ENCODE data around the gene GIMAP5.

The GIMAP5 gene

DNA sequence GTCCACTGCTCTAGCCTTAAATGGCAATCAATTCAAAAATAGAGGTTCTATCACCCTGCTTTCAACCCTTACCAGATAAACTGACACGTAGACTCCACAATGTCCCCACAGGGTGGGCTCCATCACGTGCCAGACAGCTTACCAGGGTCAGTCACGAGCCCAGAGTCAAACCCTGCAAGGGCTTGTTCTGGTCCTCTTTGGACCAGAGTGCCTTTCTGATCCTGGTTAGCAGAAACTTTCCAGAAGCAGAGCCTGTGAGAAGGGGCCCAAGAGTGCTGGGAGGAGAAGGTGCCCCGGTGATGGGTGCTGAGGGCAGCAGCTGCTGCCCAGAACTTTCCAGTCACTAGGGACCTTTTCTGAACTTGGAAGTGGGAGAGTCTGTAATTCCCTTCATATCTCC, 354 bp upstream of the GIMAP5 start:
- Histone ChIP-seq H3K27me3 (ENCODE audit: control insufficient read depth, insufficient read depth, low read length) (peaks cover 99% of the 10 kb centered on the region), H3K36me3 (ENCODE audit: control insufficient read depth, insufficient read depth, low read length) (no peaks in the 10 kb centered on the region), H3K4me1 (ENCODE audit: control insufficient read depth, insufficient read depth, low read length) (no peaks in the 10 kb centered on the region), H3K9ac (ENCODE audit: low read depth, low read length) (no peak overlapping the region), H3K9me3 (ENCODE audit: control insufficient read depth, insufficient read depth, low read length) (no peaks in the 10 kb centered on the region), H3K4me3 (ENCODE audit: low read depth, low read length) (no peak overlapping the region)

DNA sequence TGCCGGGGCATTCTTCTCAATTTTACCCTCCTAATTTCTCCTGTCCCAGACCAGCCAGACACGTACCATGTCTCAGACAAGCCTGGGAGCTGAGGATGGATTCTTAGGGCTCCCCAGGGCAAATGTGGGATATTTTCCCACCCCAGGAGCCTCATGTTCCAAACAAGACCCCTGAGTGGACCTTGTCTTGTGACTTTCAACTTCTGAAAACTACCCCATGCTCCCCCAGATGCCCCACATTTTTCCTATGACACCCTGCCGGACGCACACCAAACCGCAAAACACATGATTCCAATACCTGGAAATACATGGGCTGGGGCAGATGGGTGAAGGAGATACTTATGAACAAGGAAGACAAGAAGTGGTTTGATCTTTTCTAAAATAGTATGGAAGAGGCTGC, 874 bp downstream of the GIMAP5 start:
- Histone ChIP-seq H3K4me3 (ENCODE audit: low read depth, low read length) (no peak overlapping the region), H3K9ac (ENCODE audit: low read depth, low read length) (no peak overlapping the region)

DNA sequence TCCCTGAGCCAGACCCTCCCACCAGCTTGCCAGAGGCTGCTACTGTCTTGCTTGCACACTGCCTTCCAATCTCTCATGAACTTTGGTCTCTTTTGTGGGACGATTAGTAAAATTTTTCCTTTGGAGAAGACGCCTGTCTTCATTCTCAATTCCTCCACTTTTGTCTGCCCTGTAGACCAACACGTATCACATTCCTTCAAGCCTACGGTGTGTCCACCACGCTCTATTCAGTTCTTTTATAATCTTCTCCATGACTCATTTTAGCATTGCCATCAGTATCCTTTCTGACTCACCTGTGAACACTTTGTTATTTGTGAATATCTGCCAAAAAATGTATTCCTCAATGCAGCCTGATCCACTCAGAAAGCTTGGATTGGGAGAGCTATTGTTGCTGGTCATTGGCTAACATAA, 1.4 kb downstream of the GIMAP5 start:
- H3K27me3 ChIP-seq (ENCODE audit: control insufficient read depth, insufficient read depth, low read length), result peaks cover 99% of the 10 kb centered on the region
- no peak overlapping the region for H3K4me3 ChIP-seq (ENCODE audit: low read depth, low read length)
- H3K9me3 ChIP-seq (ENCODE audit: control insufficient read depth, insufficient read depth, low read length), result no peaks in the 10 kb centered on the region
- H3K9ac ChIP-seq (ENCODE audit: low read depth, low read length), result no peak overlapping the region
- H3K36me3 ChIP-seq (ENCODE audit: control insufficient read depth, insufficient read depth, low read length), result no peaks in the 10 kb centered on the region
- no peaks in the 10 kb centered on the region for H3K4me1 ChIP-seq (ENCODE audit: control insufficient read depth, insufficient read depth, low read length)

More for the DNA sequence above, 874 bp downstream of the GIMAP5 start:
- no peaks in the 10 kb centered on the region for H3K36me3 ChIP-seq (ENCODE audit: control insufficient read depth, insufficient read depth, low read length)
- H3K27me3 ChIP-seq (ENCODE audit: control insufficient read depth, insufficient read depth, low read length), result peaks cover 99% of the 10 kb centered on the region
- H3K4me1 ChIP-seq (ENCODE audit: control insufficient read depth, insufficient read depth, low read length), result no peaks in the 10 kb centered on the region
- H3K9me3 ChIP-seq (ENCODE audit: control insufficient read depth, insufficient read depth, low read length), result no peaks in the 10 kb centered on the region

DNA sequence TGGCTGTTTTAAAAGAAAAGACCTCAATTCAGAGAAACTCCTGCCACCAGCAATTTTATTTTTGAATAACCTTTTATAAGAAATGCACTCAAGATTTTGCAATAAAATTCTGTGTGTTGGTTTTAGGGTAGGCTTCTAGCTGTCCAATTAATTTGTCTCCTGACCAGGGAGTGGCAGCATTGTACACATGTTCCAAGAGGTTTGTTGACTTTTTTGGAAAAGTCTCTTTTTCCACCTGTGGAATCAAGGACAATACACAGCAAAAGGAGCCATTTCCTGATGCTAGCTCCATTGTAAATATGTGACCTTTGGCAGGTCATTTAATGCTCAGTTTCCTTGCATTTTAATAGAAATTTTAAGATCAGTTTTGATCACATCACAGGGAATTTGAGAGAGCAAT, 1.8 kb downstream of the GIMAP5 start:
- H3K36me3 ChIP-seq (ENCODE audit: control insufficient read depth, insufficient read depth, low read length), result no peaks in the 10 kb centered on the region
- H3K4me3 ChIP-seq (ENCODE audit: low read depth, low read length), result no peak overlapping the region
- no peak overlapping the region for H3K9ac ChIP-seq (ENCODE audit: low read depth, low read length)
- no peaks in the 10 kb centered on the region for H3K9me3 ChIP-seq (ENCODE audit: control insufficient read depth, insufficient read depth, low read length)
- peaks cover 99% of the 10 kb centered on the region for H3K27me3 ChIP-seq (ENCODE audit: control insufficient read depth, insufficient read depth, low read length)
- H3K4me1 ChIP-seq (ENCODE audit: control insufficient read depth, insufficient read depth, low read length), result no peaks in the 10 kb centered on the region

DNA sequence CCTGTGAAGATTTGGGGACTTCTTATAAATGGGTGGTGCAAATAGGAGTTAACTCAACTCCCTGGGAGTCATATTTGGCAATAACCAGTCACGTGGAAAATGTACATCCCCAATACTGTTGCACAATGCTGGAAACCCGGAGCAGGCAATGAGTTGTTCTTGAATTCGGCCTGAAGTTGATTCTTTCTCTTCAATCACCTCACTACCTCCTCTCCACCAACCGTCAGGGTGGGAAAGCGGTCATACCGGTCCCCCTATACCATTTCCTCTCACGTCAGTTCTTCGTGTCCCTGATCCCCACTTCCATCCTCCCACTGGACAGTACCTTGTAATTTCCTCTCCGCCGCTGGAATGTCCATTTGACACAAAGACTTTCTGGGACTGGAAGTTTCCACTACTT, 2.8 kb downstream of the GIMAP5 start:
- no peaks in the 10 kb centered on the region for H3K36me3 ChIP-seq (ENCODE audit: control insufficient read depth, insufficient read depth, low read length)
- H3K9ac ChIP-seq (ENCODE audit: low read depth, low read length), result no peak overlapping the region
- peaks cover 98% of the 10 kb centered on the region for H3K27me3 ChIP-seq (ENCODE audit: control insufficient read depth, insufficient read depth, low read length)
- H3K9me3 ChIP-seq (ENCODE audit: control insufficient read depth, insufficient read depth, low read length), result no peaks in the 10 kb centered on the region
- H3K4me3 ChIP-seq (ENCODE audit: low read depth, low read length), result no peak overlapping the region
- H3K4me1 ChIP-seq (ENCODE audit: control insufficient read depth, insufficient read depth, low read length), result no peaks in the 10 kb centered on the region

DNA sequence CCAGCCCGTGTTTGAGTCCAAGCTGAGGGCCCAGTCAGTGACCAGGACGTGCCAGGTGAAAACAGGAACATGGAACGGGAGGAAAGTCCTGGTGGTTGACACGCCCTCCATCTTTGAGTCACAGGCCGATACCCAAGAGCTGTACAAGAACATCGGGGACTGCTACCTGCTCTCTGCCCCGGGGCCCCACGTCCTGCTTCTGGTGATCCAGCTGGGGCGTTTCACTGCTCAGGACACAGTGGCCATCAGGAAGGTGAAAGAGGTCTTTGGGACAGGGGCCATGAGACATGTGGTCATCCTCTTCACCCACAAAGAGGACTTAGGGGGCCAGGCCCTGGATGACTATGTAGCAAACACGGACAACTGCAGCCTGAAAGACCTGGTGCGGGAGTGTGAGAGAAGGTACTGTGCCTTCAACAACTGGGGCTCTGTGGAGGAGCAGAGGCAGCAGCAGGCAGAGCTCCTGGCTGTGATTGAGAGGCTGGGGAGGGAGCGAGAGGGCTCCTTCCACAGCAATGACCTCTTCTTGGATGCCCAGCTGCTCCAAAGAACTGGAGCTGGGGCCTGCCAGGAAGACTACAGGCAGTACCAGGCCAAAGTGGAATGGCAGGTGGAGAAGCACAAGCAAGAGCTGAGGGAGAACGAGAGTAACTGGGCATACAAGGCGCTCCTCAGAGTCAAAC, 5.2 kb downstream of the GIMAP5 start:
- no peak overlapping the region for H3K4me3 ChIP-seq (ENCODE audit: low read depth, low read length)
- peaks cover 98% of the 10 kb centered on the region for H3K27me3 ChIP-seq (ENCODE audit: control insufficient read depth, insufficient read depth, low read length)
- H3K9ac ChIP-seq (ENCODE audit: low read depth, low read length), result no peak overlapping the region
- no peaks in the 10 kb centered on the region for H3K4me1 ChIP-seq (ENCODE audit: control insufficient read depth, insufficient read depth, low read length)
- H3K36me3 ChIP-seq (ENCODE audit: control insufficient read depth, insufficient read depth, low read length), result no peaks in the 10 kb centered on the region
- H3K9me3 ChIP-seq (ENCODE audit: control insufficient read depth, insufficient read depth, low read length), result no peaks in the 10 kb centered on the region

DNA sequence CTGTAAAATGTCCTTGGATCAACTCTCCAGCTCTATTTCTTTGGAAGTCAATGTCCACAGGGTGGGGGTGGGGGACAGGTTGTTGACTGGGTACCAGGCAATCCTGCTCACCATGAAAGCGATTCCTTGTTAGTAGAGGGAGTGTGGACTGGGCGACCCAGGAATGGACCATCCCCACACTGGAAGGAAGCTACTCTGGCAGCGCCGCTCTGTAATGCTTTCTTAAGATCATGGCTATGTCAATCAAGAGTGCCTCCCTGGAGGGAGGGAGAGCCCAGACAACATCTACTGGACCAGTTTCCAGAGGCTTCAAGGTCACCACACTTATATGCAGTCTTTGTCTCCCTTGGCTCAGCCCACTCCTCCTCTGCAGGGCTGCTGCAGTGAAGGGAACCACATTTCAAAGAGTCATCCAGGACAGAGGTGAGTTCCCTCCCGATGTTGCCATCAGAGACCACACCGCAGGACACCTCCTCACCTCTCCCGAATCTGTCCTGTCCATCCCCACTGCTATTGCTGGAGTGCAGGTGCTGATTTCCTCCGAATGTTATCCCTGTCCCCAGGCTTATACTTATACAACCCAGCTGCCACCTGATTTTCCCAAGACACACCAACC, 6.9 kb downstream of the GIMAP5 start:
- H3K9me3 ChIP-seq (ENCODE audit: control insufficient read depth, insufficient read depth, low read length), result no peaks in the 10 kb centered on the region
- H3K4me3 ChIP-seq (ENCODE audit: low read depth, low read length), result no peak overlapping the region
- peaks cover 98% of the 10 kb centered on the region for H3K27me3 ChIP-seq (ENCODE audit: control insufficient read depth, insufficient read depth, low read length)
- H3K36me3 ChIP-seq (ENCODE audit: control insufficient read depth, insufficient read depth, low read length), result no peaks in the 10 kb centered on the region
- no peak overlapping the region for H3K9ac ChIP-seq (ENCODE audit: low read depth, low read length)
- no peaks in the 10 kb centered on the region for H3K4me1 ChIP-seq (ENCODE audit: control insufficient read depth, insufficient read depth, low read length)

DNA sequence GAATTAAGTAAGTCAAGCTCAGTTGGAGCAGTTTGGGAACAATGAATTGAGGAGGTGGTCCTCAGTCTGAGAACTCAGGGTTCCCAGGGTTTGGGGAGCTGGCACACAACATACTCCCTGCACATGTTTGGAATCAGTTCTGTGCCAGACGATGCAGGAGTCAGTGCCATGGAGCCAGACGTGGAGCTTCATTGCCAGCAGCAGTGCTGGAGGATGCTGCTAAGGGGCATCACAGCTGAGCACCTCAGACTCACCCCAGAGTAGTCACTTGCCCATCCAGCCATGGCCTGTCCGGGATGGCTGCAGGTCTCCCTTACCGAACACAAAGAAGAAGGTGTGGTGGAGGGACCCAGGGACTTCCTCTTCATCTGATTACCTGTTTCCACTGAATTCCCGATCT, 7.9 kb downstream of the GIMAP5 start:
- Histone ChIP-seq H3K9ac (ENCODE audit: low read depth, low read length) (no peak overlapping the region), H3K9me3 (ENCODE audit: control insufficient read depth, insufficient read depth, low read length) (no peaks in the 10 kb centered on the region), H3K36me3 (ENCODE audit: control insufficient read depth, insufficient read depth, low read length) (no peaks in the 10 kb centered on the region), H3K27me3 (ENCODE audit: control insufficient read depth, insufficient read depth, low read length) (peaks cover 98% of the 10 kb centered on the region), H3K4me1 (ENCODE audit: control insufficient read depth, insufficient read depth, low read length) (no peaks in the 10 kb centered on the region), H3K4me3 (ENCODE audit: low read depth, low read length) (no peak overlapping the region)

DNA sequence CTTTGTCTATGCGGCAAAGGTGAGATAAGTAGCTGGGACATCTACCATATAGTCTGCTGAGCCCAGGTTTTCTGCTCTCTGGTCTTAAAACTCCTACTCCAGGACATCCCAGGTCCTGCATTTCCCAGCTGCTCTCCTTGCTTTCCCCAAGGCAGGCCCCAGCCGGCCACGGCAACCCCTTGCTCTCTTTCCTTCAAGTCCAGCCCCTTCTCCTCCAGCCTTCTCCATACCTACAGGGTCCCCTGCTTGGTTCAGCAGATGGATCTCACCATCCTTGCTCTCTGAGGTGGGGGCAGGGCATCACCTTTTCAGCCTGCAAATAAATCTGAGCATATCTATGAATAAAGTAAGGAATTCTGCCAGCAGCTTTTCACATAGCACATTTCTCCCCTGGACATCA, 8.7 kb downstream of the GIMAP5 start:
- Histone ChIP-seq H3K4me1 (ENCODE audit: control insufficient read depth, insufficient read depth, low read length) (no peaks in the 10 kb centered on the region), H3K27me3 (ENCODE audit: control insufficient read depth, insufficient read depth, low read length) (peaks cover 95% of the 10 kb centered on the region), H3K4me3 (ENCODE audit: low read depth, low read length) (no peak overlapping the region), H3K9me3 (ENCODE audit: control insufficient read depth, insufficient read depth, low read length) (no peaks in the 10 kb centered on the region), H3K36me3 (ENCODE audit: control insufficient read depth, insufficient read depth, low read length) (no peaks in the 10 kb centered on the region), H3K9ac (ENCODE audit: low read depth, low read length) (no peak overlapping the region)

DNA sequence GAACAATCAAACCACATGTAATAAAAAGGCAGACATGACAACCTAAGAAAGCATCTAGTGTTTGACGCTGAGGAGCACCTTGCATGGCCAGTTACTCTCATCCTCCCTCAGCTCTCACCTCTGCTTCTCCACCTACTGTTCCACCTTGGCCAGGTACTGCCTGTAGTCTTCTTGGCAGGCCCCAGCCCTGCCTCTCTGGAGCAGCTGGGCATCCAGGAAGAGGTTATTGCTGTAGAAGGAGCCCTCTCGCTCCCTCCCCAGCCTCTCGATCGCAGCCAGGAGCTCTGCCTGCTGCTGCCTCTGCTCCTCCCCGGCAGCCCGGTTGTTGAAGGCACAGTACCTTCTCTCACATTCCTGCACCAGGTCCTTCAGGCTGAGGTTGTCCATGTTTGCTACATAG, 9.7 kb downstream of the GIMAP5 start:
- Histone ChIP-seq H3K27me3 (ENCODE audit: control insufficient read depth, insufficient read depth, low read length) (peaks cover 90% of the 10 kb centered on the region), H3K36me3 (ENCODE audit: control insufficient read depth, insufficient read depth, low read length) (no peaks in the 10 kb centered on the region), H3K4me3 (ENCODE audit: low read depth, low read length) (no peak overlapping the region), H3K4me1 (ENCODE audit: control insufficient read depth, insufficient read depth, low read length) (no peaks in the 10 kb centered on the region), H3K9ac (ENCODE audit: low read depth, low read length) (no peak overlapping the region), H3K9me3 (ENCODE audit: control insufficient read depth, insufficient read depth, low read length) (no peaks in the 10 kb centered on the region)

DNA sequence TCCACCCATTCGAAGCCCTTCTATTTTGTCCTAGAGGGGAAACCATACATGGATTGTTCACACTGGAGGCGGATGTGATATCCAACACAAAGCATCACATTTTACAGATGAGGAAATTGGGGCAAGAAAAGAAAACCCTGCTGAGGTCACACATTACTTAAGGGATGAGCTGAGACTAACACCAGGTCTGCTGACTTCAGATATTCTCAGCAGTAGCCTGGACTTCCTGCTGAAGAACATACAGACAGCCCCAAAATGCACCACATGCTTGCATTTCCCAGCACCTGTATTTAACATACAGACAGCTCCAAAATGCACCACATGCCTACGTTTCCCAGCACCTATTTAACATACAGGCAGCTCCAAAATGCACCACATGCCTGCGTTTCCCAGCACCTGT, 11.2 kb downstream of the GIMAP5 start:
- Histone ChIP-seq H3K27me3 (ENCODE audit: control insufficient read depth, insufficient read depth, low read length) (peaks cover 87% of the 10 kb centered on the region), H3K9ac (ENCODE audit: low read depth, low read length) (no peak overlapping the region), H3K9me3 (ENCODE audit: control insufficient read depth, insufficient read depth, low read length) (no peaks in the 10 kb centered on the region), H3K4me3 (ENCODE audit: low read depth, low read length) (no peak overlapping the region), H3K4me1 (ENCODE audit: control insufficient read depth, insufficient read depth, low read length) (no peaks in the 10 kb centered on the region), H3K36me3 (ENCODE audit: control insufficient read depth, insufficient read depth, low read length) (no peaks in the 10 kb centered on the region)

DNA sequence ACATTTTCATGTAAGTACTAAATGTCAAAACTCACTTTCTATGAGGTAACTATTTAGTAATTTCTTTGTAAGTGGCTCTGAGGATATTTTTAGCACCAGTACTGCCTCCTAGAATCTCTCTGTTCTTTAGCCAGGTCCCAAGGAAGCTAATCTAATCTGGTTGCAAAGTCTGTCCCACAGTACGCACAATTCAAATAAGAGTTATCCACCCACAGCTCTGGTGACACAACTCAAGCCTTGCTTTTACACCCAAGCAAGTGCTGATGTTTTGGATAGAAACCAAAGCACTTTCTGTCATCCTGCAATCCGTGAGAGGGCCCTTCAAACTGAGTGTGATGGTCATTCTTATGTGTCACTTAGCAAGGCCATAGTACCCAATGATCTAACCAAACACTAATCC, 14.5 kb downstream of the GIMAP5 start:
- Histone ChIP-seq H3K4me1 (ENCODE audit: control insufficient read depth, insufficient read depth, low read length) (no peaks in the 10 kb centered on the region), H3K9ac (ENCODE audit: low read depth, low read length) (no peak overlapping the region), H3K27me3 (ENCODE audit: control insufficient read depth, insufficient read depth, low read length) (peaks cover 60% of the 10 kb centered on the region), H3K4me3 (ENCODE audit: low read depth, low read length) (no peak overlapping the region), H3K36me3 (ENCODE audit: control insufficient read depth, insufficient read depth, low read length) (no peaks in the 10 kb centered on the region), H3K9me3 (ENCODE audit: control insufficient read depth, insufficient read depth, low read length) (no peaks in the 10 kb centered on the region)

Data from iPS-15b (cell line).